ENCODE measurements around the gene NELL2.

DNA sequence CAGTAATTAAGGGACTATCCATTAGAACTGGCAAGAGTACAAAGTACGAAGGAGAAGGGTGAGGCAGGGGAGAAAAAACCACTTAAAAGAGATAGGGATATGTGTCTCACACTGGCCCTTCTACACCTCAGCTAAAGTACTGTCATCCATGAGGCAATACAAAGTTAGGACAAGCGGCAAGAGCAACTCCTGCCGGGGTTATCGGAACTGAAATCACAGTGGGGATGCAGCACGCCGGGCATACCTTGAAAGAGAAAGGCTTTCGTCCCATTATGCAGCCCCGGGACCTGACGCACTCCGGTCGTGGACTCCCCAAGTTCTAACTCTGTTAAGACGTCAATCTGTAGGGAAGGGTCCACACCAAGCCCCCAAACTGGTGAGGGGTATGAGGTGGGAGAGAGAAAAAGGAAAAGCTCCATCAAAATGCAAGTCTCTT lies 1.1 kb downstream of the NELL2 start:
- TF ChIP-seq, protein P1, sequence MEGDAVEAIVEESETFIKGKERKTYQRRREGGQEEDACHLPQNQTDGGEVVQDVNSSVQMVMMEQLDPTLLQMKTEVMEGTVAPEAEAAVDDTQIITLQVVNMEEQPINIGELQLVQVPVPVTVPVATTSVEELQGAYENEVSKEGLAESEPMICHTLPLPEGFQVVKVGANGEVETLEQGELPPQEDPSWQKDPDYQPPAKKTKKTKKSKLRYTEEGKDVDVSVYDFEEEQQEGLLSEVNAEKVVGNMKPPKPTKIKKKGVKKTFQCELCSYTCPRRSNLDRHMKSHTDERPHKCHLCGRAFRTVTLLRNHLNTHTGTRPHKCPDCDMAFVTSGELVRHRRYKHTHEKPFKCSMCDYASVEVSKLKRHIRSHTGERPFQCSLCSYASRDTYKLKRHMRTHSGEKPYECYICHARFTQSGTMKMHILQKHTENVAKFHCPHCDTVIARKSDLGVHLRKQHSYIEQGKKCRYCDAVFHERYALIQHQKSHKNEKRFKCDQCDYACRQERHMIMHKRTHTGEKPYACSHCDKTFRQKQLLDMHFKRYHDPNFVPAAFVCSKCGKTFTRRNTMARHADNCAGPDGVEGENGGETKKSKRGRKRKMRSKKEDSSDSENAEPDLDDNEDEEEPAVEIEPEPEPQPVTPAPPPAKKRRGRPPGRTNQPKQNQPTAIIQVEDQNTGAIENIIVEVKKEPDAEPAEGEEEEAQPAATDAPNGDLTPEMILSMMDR (IDR thresholded peaks at IDR 0.05): no peak
- TF ChIP-seq EP300 (IDR thresholded peaks at IDR 0.05) (no peak), POLR2A (IDR thresholded peaks at IDR 0.05) (no peak), POLR2AphosphoS5 (IDR thresholded peaks at IDR 0.05) (no peak)

All from upper lobe of left lung (tissue), 4 donors.